GM21737 (cell line): Measurements from ENCODE around the gene FCAR.
"Not testable (repeated sequence)": the region's sequence is repeated elsewhere in the genome, so short reads cannot be mapped to it uniquely, and the experiment has no call there.

Experiments used
- ATAC-seq: cut with Tn5 transposase; IDR thresholded peaks from one replicate; pipeline ENCODE4 v1.9.1; 2021; ENCODE audit warnings: mild to moderate bottlenecking, moderate library complexity; ENCODE audit not compliant: unreplicated experiment

Gene FCAR

DNA sequence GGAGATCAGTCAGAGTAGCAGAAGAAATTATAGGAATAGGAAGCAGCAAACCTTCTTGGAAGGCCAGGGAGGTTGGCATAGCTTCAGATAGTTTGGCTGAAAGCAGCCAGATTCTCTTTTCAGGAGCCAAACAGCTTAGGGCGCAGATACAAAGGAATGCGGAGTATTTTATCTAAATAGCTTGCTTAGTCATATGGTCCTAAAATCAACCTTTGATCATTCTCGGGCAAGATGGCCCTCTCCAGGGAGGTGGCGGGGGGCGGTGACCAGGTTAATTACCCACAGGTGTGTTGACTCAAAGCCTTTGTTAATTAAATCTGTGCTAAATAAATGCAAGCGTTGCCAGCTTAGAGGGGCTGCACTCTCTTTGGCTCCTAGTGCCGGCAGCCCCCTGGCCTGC, 19.4 kb downstream of the FCAR start:
- ATAC-seq, result no peak

DNA sequence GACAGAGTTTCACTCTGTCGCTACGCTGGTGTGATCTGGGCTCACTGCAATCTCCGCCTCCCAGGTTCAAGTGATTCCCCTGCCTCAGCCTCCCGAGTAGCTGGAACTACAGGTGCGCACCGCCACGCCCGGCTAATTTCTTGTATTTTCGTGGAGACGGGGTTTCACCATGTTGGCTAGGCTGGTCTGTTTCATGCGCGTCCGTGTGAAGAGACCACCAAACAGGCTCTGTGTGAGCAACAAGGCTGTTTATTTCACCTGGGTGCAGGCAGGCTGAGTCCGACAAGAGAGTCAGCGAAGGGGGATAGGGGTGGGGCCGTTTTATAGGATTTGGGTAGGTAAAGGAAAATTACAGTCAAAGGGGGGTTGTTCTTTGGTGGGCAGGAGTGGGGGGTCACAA, 20.1 kb downstream of the FCAR start:
- not testable (repeated sequence) for ATAC-seq

DNA sequence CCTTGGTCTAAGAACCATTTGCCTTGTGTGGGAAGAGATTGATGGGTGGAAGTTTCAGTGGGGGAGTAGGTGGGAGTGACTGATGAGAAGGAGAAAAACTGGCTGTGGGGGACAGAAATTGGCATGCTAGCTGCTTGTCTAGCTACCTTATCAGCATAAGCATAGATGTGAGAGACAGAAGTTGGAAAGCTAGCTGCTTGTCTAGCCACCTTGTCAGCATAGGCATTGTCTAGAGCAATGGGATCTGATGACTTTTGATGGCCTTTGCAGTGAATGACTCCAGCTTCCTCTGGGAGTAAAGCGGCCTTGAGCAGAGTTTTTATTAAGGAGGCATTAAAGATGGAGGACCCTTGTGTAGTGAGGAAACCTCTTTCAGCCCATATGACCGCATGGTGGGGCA, 22.0 kb downstream of the FCAR start:
- ATAC-seq, result no peak

- not testable (repeated sequence) for ATAC-seq
Observed at GRCh38 chr19:54898685-54899084, 24.6 kb downstream of the FCAR start.

DNA sequence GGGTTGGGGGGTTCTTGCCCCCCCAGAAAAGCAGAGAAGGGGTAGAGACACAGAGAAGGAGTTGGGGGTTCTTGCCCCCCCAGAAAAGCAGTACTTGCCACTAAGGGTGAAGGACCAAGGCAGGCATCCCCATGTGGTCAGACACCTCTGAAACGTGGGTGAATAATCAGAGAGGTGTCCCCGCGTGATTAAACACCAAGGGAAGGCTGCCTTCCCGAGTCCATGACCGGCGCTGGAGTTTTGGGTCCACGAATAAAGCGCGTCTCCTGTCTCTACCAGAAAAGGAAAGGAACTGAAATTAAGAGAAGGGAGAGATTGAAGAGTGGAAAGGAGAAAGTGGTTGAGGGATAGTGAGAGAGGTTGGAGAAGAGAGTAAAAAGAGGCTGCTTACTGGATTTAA, 25.6 kb downstream of the FCAR start:
- not testable (repeated sequence) for ATAC-seq

DNA sequence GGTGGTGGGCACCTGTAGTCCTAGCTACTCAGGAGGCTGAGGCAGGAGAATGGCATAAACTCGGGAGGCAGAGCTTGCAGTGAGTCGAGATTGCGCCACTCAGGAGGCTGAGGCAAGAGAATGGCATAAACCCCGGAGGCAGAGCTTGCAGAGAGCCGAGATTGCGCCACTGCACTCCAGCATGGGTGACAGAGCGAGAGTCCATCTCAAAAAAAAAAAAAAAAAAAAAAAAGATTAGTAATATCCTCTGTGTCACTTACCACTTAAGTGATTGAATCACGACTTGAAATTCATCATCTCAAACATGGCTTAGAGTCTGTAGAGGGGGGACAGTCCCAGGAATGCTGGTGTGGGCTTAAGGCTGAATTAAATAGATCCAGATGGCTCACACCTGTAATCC, 27.1 kb downstream of the FCAR start:
- not testable (repeated sequence) for ATAC-seq

DNA sequence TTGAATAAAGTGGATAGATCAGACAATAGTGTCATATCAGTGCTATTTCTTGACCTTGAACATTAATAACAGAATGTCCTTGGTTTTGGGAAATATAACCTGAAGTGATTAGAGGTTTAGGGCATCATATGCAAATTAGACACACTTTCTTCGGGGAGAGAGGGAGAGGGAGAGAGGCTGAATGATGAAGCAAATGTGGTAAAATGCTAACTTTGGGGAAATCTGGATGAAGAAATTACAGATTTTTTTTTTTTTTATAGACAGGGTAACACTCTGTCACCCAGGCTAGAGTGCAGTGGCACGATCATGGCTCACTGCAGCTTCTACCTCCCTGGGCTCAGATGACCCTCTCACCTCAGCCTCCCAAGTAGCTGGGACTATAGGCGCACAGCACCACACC, 28.0 kb downstream of the FCAR start:
- ATAC-seq, result no peak

- no peak for ATAC-seq
Observed at GRCh38 chr19:54903303-54903702, 29.3 kb downstream of the FCAR start.

DNA sequence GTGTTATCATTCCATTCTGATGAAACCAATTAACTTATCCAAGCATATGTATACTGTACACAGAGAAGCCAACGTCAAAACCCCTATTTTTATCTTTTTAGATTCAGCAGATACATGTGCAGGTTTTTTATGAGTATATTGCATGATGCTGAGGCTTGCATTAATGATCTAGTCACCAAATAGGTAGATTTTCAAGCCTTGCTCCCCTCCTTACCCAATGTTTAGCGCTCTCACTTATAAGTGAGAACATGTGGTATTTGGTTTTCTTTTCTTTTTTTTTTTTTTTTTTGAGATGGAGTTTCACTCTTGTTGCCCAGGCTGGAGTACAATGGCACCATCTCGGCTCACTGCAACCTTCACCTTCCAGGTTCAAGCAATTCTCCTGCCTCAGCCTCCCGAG, 30.2 kb downstream of the FCAR start:
- not testable (repeated sequence) for ATAC-seq

DNA sequence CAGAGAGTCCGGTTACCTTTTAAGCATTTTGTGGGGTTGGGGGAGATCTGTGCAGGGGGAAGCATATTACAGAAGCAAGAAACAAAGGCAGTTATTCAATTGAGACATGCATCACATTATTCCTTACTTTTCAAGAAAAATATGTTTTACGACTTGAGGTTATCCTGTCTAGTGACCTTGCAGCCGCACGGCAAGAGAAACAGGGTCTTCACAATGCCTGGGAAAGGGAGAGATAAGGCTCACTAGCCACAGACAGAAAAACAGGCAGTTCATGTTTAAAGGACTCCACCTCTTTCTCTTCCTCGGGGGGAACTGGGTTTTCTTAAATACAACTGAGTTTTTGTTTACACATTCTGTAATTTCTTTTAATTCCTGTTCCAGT, 31.4 kb downstream of the FCAR start:
- ATAC-seq, result no peak

DNA sequence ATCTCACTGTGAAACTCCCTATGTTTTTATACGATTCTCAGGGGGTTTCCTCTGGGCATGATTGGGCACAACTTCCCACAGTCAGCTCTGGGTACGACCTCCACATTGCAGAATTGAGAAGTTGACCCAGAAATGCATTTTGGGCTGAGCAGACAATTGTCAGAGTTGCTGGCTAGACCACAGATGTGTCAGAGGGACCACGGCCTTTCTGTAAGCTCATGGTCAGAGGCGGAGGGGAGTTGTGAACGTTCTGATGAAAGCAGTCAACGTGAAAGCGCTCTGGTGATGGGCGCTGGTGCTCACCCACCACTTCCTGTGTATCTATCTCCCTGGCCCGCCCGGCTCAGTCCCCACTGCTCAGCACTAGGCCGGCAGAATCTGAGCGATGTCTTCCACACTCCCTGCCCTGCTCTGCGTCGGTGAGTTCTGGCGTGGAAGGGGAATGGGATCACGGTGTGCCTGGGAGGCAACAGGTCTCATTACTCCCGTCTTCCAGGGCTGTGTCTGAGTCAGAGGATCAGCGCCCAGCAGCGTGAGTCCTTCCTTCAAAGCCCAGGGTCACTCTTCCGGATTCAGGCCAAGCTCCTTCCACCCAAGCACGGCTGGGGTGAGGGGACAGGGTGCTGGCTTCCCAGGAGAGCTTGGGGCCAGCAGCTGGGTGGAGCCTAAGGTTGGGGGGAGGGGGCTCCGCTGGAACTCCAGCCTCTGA, 31.9 kb downstream of the FCAR start, which contains the start of gene NCR1:
NCR1 (plus strand) TSS at position 346 of the 709 bp plus-strand sequence; CDS start at position 386, 40 bp downstream.
- ATAC-seq, result no peak

GRCh38 chr19:54906819-54907218, 32.8 kb downstream of the FCAR start:
- no peak for ATAC-seq

- not testable (repeated sequence) for ATAC-seq
Observed at GRCh38 chr19:54907899-54908298, 33.9 kb downstream of the FCAR start.

GRCh38 chr19:54916822-54917221, 42.8 kb downstream of the FCAR start:
- no peak for ATAC-seq

DNA sequence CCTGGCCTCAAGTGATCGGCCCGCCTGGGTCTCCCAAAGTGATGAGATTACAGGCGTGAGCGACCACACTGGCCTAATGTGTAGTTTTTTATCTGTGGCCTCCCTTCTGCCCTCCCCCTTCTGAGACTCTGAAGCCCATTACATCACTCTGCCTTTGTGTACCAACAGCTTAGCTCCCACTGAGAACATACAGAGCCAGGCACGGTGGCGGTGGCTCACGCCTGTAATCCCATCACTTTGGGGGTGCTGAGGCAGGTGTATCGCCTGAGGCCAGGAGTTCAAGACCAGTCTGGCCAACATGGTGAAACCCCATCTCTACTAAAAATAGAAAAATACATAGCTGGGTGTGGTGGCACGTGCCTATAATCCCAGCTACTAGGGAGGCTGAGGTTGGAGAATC, 44.5 kb downstream of the FCAR start:
- ATAC-seq, result no peak

DNA sequence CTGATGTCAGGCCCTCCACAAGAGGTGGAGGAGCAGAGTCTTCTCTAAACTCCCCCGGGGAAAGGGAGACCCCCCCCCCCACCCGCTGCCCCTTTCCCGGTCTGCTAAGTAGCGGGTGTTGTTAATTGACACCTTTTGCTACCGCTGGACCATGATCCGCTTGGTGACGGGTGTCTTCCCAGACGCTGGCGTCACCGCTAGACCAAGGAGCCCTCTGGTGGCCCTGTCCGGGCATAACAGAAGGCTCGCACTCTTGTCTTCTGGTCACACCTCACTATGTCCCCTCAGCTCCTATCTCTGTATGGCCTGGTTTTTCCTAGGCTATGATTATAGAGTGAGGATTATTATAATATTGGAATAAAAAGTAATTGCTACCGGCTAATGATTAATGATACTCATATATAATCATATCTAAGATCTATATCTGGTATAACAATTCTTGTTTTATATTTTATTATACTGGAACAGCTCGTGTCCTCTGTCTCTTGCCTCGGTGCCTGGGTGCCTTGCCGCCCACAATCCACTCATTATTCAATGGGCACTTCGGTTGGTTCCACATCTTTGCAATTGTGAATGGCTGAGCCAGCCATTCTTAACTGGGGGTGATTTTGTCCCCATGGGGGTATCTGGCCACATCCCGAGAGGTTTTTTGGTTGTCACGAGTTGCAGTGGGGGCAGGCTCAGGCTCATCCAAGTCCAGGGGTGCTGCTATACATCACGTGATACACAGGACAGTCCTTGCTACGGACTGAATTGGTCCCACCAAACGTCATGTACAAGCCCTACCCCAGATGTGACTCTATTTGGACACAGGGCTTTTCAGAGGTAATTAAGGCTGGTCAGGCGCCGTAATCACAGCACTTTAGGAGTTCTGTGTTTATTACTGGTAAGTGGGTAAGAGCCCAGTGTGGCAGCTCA, 45.9 kb downstream of the FCAR start:
- not testable (repeated sequence) for ATAC-seq

GRCh38 chr19:54921082-54921481, 47.0 kb downstream of the FCAR start:
- no peak for ATAC-seq

GRCh38 chr19:54923276-54923675, 49.2 kb downstream of the FCAR start:
- ATAC-seq, result no peak

- no peak for ATAC-seq
Observed at GRCh38 chr19:54928299-54928698, 54.3 kb downstream of the FCAR start.

DNA sequence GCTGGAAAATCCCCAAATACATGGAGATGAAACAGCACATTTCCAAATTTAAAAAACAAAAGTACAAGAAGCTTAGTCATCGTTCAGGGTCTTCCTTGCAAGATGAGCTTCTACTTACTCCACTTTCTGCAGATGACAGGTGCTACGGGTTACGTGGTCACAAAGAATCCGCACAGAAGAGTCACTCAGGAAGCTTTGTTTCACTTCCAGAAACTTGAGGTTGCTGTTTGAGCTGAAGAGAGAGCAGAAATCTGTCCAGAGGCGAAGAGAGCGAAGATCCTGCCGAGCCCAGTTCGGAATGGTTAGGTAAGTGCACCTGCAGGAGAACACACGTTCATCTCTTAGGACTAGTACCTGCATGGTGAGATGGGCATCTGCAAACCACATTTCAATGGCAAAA, 63.9 kb downstream of the FCAR start:
- ATAC-seq, result peak; percentile 74

GRCh38 chr19:54938906-54939305, 64.9 kb downstream of the FCAR start:
- no peak for ATAC-seq

DNA sequence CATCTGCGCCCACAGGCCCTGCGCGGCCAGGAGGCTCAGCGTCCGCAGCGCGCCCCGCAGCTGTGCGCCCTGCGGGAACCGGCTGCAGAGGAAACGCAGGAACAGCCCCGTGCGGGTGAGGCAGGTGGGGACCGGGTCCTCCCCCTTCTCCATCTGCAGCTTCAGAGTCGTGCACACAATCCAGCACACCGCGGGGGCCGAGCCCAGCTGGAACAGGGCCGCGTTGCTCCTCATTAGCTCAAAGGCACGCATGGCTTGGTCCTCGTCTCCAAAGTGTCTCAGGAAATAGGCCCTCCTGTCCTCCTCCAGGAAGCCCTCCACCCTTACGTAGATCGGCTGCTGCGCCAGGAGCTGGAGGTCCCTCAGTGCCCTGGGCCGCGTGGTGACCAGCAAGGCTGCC, 65.5 kb downstream of the FCAR start:
- not testable (repeated sequence) for ATAC-seq
